ENCODE data around the gene ANKRD28.
A peak's percentile ranks its signal among the peaks of the same experiment; 100 is the strongest.

GRCh38 chr3:15797642-15798303 lies at the start of gene ANKRD28:
- TF ChIP-seq POLR2A (IDR thresholded peaks at IDR 0.05; ENCODE audit: control extremely low read depth in 1 of 2, low read depth in 2 of 2, low read length in 2 of 2) = no peak
- no peak for TF ChIP-seq POLR2AphosphoS5 (IDR thresholded peaks at IDR 0.05; ENCODE audit: low read depth, low read length)
- no peak for TF ChIP-seq TCF12 (IDR thresholded peaks at IDR 0.05; ENCODE audit: low read depth, low read length)
- TF ChIP-seq CTCF (IDR thresholded peaks at IDR 0.05; ENCODE audit: control extremely low read depth in 1 of 3, insufficient read depth in 1 of 3, low read depth in 1 of 3, low read length in 3 of 3) = peak in 1 of 3 experiments; percentile 30; a peak in 2 of 4 replicates
- TF ChIP-seq CTBP2 (IDR thresholded peaks at IDR 0.05; ENCODE audit: borderline replicate concordance, insufficient read depth, insufficient read length, low read length) = no peak
- no peak for TF ChIP-seq ATF2 (IDR thresholded peaks at IDR 0.05; ENCODE audit: low read length)
